Measurements from ENCODE around the gene THAP7.

The THAP7 gene

DNA sequence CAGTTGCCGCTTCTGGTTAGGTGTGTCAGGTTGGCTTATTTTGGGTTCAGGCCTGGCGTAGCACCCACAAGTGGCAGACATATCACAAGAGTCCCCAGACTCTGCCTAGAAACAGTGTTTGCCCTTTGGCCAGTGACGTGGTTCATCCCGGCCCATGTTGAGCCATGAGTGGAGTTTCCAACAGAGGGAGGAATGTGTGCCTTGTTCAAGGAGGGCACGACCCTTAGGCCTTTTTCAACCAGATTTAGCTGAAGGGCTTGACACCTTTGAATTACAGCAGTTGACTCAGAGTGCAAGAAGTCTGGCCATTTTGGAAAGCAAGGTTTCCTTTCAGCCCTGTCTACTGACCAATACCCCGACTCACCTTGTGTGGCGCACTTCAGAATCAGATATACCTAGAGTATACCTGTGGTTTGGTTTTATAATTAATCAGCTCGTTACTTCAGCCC is 50.0 kb downstream of the THAP7 start:
- Histone ChIP-seq H3K4me3 (ENCODE audit: severe bottlenecking) (no peak overlapping the region), H3K27ac (ENCODE audit: poor library complexity, severe bottlenecking) (peak overlapping the region; percentile 85), H3K4me1 (ENCODE audit: insufficient read depth, poor library complexity, severe bottlenecking) (peaks cover 41% of the 10 kb centered on the region), H3K27me3 (ENCODE audit: insufficient read depth, poor library complexity, severe bottlenecking) (no peaks in the 10 kb centered on the region), H3K9me3 (ENCODE audit: severe bottlenecking) (no peaks in the 10 kb centered on the region), H3K36me3 (ENCODE audit: low read depth) (peaks cover 63% of the 10 kb centered on the region)
- ATAC-seq (ENCODE audit: low read depth) (no peak), DNase-seq (ENCODE audit: low spot score) (no peak)
- TF ChIP-seq, protein P1, sequence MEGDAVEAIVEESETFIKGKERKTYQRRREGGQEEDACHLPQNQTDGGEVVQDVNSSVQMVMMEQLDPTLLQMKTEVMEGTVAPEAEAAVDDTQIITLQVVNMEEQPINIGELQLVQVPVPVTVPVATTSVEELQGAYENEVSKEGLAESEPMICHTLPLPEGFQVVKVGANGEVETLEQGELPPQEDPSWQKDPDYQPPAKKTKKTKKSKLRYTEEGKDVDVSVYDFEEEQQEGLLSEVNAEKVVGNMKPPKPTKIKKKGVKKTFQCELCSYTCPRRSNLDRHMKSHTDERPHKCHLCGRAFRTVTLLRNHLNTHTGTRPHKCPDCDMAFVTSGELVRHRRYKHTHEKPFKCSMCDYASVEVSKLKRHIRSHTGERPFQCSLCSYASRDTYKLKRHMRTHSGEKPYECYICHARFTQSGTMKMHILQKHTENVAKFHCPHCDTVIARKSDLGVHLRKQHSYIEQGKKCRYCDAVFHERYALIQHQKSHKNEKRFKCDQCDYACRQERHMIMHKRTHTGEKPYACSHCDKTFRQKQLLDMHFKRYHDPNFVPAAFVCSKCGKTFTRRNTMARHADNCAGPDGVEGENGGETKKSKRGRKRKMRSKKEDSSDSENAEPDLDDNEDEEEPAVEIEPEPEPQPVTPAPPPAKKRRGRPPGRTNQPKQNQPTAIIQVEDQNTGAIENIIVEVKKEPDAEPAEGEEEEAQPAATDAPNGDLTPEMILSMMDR (IDR thresholded peaks at IDR 0.05; ENCODE audit: poor library complexity, severe bottlenecking) = no peak

DNA sequence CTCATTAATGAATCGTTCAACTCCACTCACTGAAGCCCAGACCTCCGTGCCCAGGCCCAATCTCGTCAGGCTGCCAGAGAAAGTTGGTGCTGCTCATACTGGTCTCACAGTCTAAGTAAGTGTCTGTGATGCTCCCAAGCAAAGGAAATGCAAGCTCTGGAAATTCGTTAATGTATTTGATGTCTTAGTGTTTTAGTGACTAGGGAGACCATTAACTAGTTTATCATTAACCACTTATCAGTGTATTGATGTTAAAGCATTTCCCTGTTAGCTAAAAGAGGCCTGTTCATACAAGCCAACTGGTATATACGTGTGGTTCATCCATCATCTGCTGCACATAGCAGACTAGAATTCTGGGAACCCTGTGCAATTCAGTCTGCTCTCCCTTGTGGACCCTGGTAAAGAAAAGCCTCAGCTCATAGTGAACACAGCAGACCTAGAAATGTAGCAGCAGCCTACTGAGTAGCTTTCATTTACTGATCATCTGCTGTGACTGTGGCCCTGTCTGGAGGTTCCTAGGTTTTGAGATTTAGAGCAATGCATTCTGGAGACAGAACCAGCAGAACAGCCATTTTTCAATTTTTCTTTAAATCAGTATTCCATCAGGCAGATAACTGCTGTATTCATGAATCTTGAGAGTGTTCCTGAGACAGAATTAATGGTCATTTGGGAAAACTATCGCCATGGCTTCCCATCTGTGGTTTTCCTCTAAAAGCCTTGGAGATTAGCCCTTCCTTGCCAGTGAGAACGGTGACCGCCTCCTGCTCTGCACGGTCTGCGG is 50.6 kb downstream of the THAP7 start:
- H3K9me3 ChIP-seq (ENCODE audit: severe bottlenecking) = no peaks in the 10 kb centered on the region
- ATAC-seq (ENCODE audit: low read depth) (no peak), DNase-seq (ENCODE audit: low spot score) (no peak)
- peaks cover 63% of the 10 kb centered on the region for H3K36me3 ChIP-seq (ENCODE audit: low read depth)
- H3K4me1 ChIP-seq (ENCODE audit: insufficient read depth, poor library complexity, severe bottlenecking) = peaks cover 46% of the 10 kb centered on the region
- H3K4me3 ChIP-seq (ENCODE audit: severe bottlenecking) = no peak overlapping the region
- peak overlapping the region; percentile 85 for H3K27ac ChIP-seq (ENCODE audit: poor library complexity, severe bottlenecking)
- TF ChIP-seq, protein P1 (IDR thresholded peaks at IDR 0.05; ENCODE audit: poor library complexity, severe bottlenecking) = no peak
- H3K27me3 ChIP-seq (ENCODE audit: insufficient read depth, poor library complexity, severe bottlenecking) = no peaks in the 10 kb centered on the region

DNA sequence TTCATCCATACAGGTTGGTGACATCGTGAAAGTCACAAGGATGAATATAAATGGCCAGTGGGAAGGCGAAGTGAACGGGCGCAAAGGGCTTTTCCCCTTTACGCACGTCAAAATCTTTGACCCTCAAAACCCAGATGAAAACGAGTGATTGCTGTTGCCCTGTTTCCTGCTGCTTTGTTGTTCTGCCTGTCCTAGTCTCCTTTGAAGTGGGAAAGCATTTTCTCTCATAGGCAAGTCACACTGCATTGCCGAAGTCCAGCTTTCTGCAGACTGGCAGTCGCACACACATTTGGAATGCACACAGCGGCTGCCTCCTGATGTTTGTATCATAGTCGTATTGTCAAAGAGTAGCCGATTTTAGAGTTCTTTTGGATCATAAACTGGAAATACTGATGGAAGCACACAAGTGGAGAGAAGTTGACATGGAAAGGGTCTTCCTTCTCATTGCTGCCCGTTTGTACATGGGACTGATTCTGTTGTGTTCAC is 52.2 kb downstream of the THAP7 start:
- TF ChIP-seq, protein P1 (IDR thresholded peaks at IDR 0.05; ENCODE audit: poor library complexity, severe bottlenecking) = no peak
- DNase-seq (ENCODE audit: low spot score) (no peak), ATAC-seq (ENCODE audit: low read depth) (no peak)
- Histone ChIP-seq H3K9me3 (ENCODE audit: severe bottlenecking) (no peaks in the 10 kb centered on the region), H3K27me3 (ENCODE audit: insufficient read depth, poor library complexity, severe bottlenecking) (no peaks in the 10 kb centered on the region), H3K36me3 (ENCODE audit: low read depth) (peaks cover 62% of the 10 kb centered on the region), H3K4me1 (ENCODE audit: insufficient read depth, poor library complexity, severe bottlenecking) (peaks cover 54% of the 10 kb centered on the region), H3K27ac (ENCODE audit: poor library complexity, severe bottlenecking) (peak overlapping the region; percentile 85), H3K4me3 (ENCODE audit: severe bottlenecking) (no peak overlapping the region)

Data from RWPE2 (cell line).